Measurements from ENCODE around the gene USP4.

Gene USP4, protein sequence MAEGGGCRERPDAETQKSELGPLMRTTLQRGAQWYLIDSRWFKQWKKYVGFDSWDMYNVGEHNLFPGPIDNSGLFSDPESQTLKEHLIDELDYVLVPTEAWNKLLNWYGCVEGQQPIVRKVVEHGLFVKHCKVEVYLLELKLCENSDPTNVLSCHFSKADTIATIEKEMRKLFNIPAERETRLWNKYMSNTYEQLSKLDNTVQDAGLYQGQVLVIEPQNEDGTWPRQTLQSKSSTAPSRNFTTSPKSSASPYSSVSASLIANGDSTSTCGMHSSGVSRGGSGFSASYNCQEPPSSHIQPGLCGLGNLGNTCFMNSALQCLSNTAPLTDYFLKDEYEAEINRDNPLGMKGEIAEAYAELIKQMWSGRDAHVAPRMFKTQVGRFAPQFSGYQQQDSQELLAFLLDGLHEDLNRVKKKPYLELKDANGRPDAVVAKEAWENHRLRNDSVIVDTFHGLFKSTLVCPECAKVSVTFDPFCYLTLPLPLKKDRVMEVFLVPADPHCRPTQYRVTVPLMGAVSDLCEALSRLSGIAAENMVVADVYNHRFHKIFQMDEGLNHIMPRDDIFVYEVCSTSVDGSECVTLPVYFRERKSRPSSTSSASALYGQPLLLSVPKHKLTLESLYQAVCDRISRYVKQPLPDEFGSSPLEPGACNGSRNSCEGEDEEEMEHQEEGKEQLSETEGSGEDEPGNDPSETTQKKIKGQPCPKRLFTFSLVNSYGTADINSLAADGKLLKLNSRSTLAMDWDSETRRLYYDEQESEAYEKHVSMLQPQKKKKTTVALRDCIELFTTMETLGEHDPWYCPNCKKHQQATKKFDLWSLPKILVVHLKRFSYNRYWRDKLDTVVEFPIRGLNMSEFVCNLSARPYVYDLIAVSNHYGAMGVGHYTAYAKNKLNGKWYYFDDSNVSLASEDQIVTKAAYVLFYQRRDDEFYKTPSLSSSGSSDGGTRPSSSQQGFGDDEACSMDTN

GRCh38 chr3:49339941-49340800 is at the start of gene USP4:
TSS of gene USP4 (minus strand) at chr3:49340053. CDS start at chr3:49340024, 29 bp downstream.
- Histone ChIP-seq H3K9ac (ENCODE audit: low read length) (peak within 1 kb of the TSS; percentile 96), H3K4me2 (ENCODE audit: low read depth, low read length, poor library complexity, severe bottlenecking) (peak within 1 kb of the TSS; percentile 98), H3K36me3 (ENCODE audit: low read length) (peaks cover 2% of the 10 kb centered on the region), H3K9me2 (replicated peaks; ENCODE audit: insufficient read depth, low read length) (no peaks in the 10 kb centered on the region), H3F3A (ENCODE audit: insufficient read depth) (peaks cover 20% of the 10 kb centered on the region), H2AFZ (ENCODE audit: low read depth, low read length, severe bottlenecking) (peak within 1 kb of the TSS; percentile 76), H3K27me3 (ENCODE audit: low read length) (no peaks in the 10 kb centered on the region), H3K4me3 (ENCODE audit: insufficient read depth, low read length, poor library complexity, severe bottlenecking) (peak within 1 kb of the TSS; percentile 98), H3K27ac (ENCODE audit: low read depth, low read length) (peak within 1 kb of the TSS; percentile 91), H3K9me3 (ENCODE audit: insufficient read depth, low read length) (no peaks in the 10 kb centered on the region), H4K20me1 (ENCODE audit: low read depth, low read length) (no peaks in the 10 kb centered on the region), H3K79me2 (ENCODE audit: insufficient read depth, low read length) (peaks cover 34% of the 10 kb centered on the region)
- TF ChIP-seq EZH2phosphoT487 (conservative IDR thresholded peaks at IDR 0.05; ENCODE audit: low read length): no peak
- TF ChIP-seq CTCF (IDR thresholded peaks at IDR 0.05; ENCODE audit: insufficient read depth, low read length, poor library complexity, severe bottlenecking): peak; percentile 39

DNA sequence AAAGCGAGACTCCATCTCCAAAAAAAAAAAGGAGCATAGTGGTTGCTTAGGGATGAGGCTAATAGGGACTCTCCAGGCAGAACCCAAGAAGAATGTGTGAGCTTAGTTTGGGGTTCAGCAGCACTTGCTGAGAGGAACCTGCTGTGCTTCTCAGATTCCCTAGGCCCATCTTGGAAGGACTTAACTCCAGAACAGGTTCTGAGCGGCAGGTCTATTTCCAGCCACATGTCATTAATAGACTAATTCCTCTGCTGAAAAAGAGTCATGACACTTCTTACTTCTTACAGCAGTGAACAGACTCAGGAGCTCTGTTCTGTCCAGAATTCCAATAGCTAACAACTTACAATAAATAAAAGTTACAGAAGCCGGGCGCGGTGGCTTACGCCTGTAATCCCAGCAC is 49.4 kb upstream of the USP4 start:
- Histone ChIP-seq H3K9me3 (ENCODE audit: insufficient read depth, low read length) (no peaks in the 10 kb centered on the region), H3K9me2 (replicated peaks; ENCODE audit: insufficient read depth, low read length) (no peaks in the 10 kb centered on the region), H3K27ac (ENCODE audit: low read depth, low read length) (no peak overlapping the region), H2AFZ (ENCODE audit: low read depth, low read length, severe bottlenecking) (no peak overlapping the region), H3K36me3 (ENCODE audit: low read length) (no peaks in the 10 kb centered on the region), H3K9ac (ENCODE audit: low read length) (no peak overlapping the region), H4K20me1 (ENCODE audit: low read depth, low read length) (peaks cover 18% of the 10 kb centered on the region), H3F3A (ENCODE audit: insufficient read depth) (peaks cover 7% of the 10 kb centered on the region), H3K79me2 (ENCODE audit: insufficient read depth, low read length) (peaks cover 97% of the 10 kb centered on the region), H3K4me2 (ENCODE audit: low read depth, low read length, poor library complexity, severe bottlenecking) (no peak overlapping the region), H3K4me3 (ENCODE audit: insufficient read depth, low read length, poor library complexity, severe bottlenecking) (no peak overlapping the region), H3K27me3 (ENCODE audit: low read length) (no peaks in the 10 kb centered on the region)
- TF ChIP-seq EZH2phosphoT487 (conservative IDR thresholded peaks at IDR 0.05; ENCODE audit: low read length) (no peak), CTCF (IDR thresholded peaks at IDR 0.05; ENCODE audit: insufficient read depth, low read length, poor library complexity, severe bottlenecking) (no peak)

DNA sequence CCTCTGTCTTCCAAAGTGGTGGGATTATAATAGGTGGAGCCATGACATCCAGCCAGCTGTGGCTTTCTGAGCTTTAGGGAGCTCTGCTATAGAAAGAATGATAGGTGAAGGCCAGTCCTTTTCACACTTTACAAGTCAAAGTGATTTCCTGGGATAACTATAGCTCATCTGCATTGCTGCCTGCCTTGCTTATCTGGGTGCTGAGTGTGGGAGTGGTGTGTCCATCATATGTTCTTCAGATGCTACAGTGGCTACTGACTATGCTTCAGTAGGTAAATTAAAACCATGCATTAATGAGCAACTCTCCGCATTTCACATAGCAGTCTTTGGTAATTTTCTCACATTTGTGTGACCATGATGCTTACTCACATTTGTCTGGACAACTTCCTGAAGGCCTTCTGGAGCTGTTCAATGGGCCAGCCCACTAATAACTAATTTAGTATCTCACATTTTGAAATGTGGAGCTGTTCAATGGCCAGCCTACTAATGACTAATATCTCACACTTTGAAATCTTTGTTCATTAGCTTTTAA is 48.5 kb upstream of the USP4 start:
- Histone ChIP-seq H3K9me2 (replicated peaks; ENCODE audit: insufficient read depth, low read length) (no peaks in the 10 kb centered on the region), H2AFZ (ENCODE audit: low read depth, low read length, severe bottlenecking) (no peak overlapping the region), H3K4me2 (ENCODE audit: low read depth, low read length, poor library complexity, severe bottlenecking) (no peak overlapping the region), H3K9ac (ENCODE audit: low read length) (no peak overlapping the region), H4K20me1 (ENCODE audit: low read depth, low read length) (peaks cover 17% of the 10 kb centered on the region), H3K79me2 (ENCODE audit: insufficient read depth, low read length) (peaks cover 99% of the 10 kb centered on the region), H3K4me3 (ENCODE audit: insufficient read depth, low read length, poor library complexity, severe bottlenecking) (no peak overlapping the region), H3F3A (ENCODE audit: insufficient read depth) (peaks cover 7% of the 10 kb centered on the region), H3K36me3 (ENCODE audit: low read length) (no peaks in the 10 kb centered on the region), H3K27me3 (ENCODE audit: low read length) (no peaks in the 10 kb centered on the region), H3K27ac (ENCODE audit: low read depth, low read length) (no peak overlapping the region), H3K9me3 (ENCODE audit: insufficient read depth, low read length) (no peaks in the 10 kb centered on the region)
- TF ChIP-seq EZH2phosphoT487 (conservative IDR thresholded peaks at IDR 0.05; ENCODE audit: low read length) (no peak), CTCF (IDR thresholded peaks at IDR 0.05; ENCODE audit: insufficient read depth, low read length, poor library complexity, severe bottlenecking) (no peak)

Data from SU-DHL-6 (cell line).